ENCODE data around the gene SETD2.
A peak's percentile ranks its signal among the peaks of the same experiment; 100 is the strongest.

SETD2 gene

DNA sequence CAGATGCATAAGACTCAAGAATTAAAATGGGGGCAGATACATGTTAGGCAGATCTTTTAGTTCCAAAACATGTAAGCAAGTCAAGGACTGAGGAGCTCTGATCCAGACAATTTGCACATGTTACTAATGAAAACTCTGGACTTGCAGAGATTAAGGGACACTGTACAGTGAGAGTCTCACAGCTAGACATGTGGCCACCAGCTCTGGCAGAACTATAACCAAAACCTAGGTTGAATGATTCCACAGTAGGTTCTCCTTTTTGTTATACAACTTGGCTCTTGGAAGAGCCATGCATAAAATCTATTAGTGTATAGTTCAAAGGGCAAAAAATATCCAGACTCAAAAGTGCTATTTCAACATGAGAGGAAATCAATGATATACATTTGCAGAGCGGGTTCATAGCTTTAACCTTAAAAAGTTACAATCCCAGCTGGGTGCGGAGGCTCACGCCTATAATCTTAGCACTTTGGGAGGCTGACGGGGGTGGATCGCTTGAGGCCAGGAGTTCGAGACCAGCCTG lies 61.8 kb downstream of the SETD2 start:
- no peak for TF ChIP-seq TCF12 (IDR thresholded peaks at IDR 0.05; ENCODE audit: low read depth)
- no peak for TF ChIP-seq RAD21 (IDR thresholded peaks at IDR 0.05; ENCODE audit: low read depth)
- TF ChIP-seq, protein P1, sequence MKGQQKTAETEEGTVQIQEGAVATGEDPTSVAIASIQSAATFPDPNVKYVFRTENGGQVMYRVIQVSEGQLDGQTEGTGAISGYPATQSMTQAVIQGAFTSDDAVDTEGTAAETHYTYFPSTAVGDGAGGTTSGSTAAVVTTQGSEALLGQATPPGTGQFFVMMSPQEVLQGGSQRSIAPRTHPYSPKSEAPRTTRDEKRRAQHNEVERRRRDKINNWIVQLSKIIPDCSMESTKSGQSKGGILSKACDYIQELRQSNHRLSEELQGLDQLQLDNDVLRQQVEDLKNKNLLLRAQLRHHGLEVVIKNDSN (IDR thresholded peaks at IDR 0.05), result no peak
- TF ChIP-seq TAF1 (IDR thresholded peaks at IDR 0.05; ENCODE audit: low read depth), result no peak
- TF ChIP-seq, protein P2, sequence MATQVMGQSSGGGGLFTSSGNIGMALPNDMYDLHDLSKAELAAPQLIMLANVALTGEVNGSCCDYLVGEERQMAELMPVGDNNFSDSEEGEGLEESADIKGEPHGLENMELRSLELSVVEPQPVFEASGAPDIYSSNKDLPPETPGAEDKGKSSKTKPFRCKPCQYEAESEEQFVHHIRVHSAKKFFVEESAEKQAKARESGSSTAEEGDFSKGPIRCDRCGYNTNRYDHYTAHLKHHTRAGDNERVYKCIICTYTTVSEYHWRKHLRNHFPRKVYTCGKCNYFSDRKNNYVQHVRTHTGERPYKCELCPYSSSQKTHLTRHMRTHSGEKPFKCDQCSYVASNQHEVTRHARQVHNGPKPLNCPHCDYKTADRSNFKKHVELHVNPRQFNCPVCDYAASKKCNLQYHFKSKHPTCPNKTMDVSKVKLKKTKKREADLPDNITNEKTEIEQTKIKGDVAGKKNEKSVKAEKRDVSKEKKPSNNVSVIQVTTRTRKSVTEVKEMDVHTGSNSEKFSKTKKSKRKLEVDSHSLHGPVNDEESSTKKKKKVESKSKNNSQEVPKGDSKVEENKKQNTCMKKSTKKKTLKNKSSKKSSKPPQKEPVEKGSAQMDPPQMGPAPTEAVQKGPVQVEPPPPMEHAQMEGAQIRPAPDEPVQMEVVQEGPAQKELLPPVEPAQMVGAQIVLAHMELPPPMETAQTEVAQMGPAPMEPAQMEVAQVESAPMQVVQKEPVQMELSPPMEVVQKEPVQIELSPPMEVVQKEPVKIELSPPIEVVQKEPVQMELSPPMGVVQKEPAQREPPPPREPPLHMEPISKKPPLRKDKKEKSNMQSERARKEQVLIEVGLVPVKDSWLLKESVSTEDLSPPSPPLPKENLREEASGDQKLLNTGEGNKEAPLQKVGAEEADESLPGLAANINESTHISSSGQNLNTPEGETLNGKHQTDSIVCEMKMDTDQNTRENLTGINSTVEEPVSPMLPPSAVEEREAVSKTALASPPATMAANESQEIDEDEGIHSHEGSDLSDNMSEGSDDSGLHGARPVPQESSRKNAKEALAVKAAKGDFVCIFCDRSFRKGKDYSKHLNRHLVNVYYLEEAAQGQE (IDR thresholded peaks at IDR 0.05; ENCODE audit: low read depth), result no peak
- no peak for TF ChIP-seq CREB1 (IDR thresholded peaks at IDR 0.05; ENCODE audit: low read depth)
- TF ChIP-seq FOXM1 (IDR thresholded peaks at IDR 0.05; ENCODE audit: borderline replicate concordance, low read depth), result no peak
- no peak for TF ChIP-seq YY1 (IDR thresholded peaks at IDR 0.05; ENCODE audit: low read depth)
- TF ChIP-seq CEBPB (IDR thresholded peaks at IDR 0.05), result no peak
- no peak for TF ChIP-seq EGR1 (IDR thresholded peaks at IDR 0.05)
- no peak for TF ChIP-seq TEAD4 (IDR thresholded peaks at IDR 0.05)
- TF ChIP-seq, protein P3, sequence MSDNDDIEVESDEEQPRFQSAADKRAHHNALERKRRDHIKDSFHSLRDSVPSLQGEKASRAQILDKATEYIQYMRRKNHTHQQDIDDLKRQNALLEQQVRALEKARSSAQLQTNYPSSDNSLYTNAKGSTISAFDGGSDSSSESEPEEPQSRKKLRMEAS (IDR thresholded peaks at IDR 0.05), result no peak
- TF ChIP-seq NFIC (IDR thresholded peaks at IDR 0.05), result no peak
- no peak for TF ChIP-seq ZBTB7A (IDR thresholded peaks at IDR 0.05; ENCODE audit: low read depth)
- no peak for TF ChIP-seq EP300 (IDR thresholded peaks at IDR 0.05; ENCODE audit: borderline replicate concordance)

DNA sequence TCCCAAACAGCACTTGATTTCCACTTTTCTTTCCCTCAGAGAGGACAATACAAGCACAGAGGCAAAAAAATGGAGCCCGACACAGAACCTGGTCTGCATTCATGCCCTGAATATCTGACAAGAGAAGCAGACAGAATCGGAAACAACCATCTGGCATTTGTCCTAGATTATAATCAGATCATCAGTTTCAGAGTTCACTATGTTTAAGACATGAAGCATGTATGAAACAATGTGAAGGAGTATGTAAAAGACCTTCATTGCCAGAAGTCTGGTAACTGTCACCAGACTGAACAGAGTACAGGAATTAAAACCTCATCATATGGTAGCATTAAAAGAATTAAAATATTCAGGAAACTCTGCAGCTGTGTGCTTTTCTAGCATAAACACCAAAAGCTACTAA lies 65.0 kb downstream of the SETD2 start:
- TF ChIP-seq EGR1 (IDR thresholded peaks at IDR 0.05), result no peak
- TF ChIP-seq, protein P1 (IDR thresholded peaks at IDR 0.05), result no peak
- TF ChIP-seq TAF1 (IDR thresholded peaks at IDR 0.05; ENCODE audit: low read depth), result no peak
- no peak for TF ChIP-seq TCF12 (IDR thresholded peaks at IDR 0.05; ENCODE audit: low read depth)
- TF ChIP-seq ZBTB7A (IDR thresholded peaks at IDR 0.05; ENCODE audit: low read depth), result no peak
- TF ChIP-seq FOXM1 (IDR thresholded peaks at IDR 0.05; ENCODE audit: borderline replicate concordance, low read depth), result no peak
- no peak for TF ChIP-seq NFIC (IDR thresholded peaks at IDR 0.05)
- TF ChIP-seq YY1 (IDR thresholded peaks at IDR 0.05; ENCODE audit: low read depth), result no peak
- TF ChIP-seq RAD21 (IDR thresholded peaks at IDR 0.05; ENCODE audit: low read depth), result no peak
- no peak for TF ChIP-seq CEBPB (IDR thresholded peaks at IDR 0.05)
- no peak for TF ChIP-seq CREB1 (IDR thresholded peaks at IDR 0.05; ENCODE audit: low read depth)
- TF ChIP-seq, protein P2 (IDR thresholded peaks at IDR 0.05; ENCODE audit: low read depth), result no peak
- no peak for TF ChIP-seq EP300 (IDR thresholded peaks at IDR 0.05; ENCODE audit: borderline replicate concordance)
- no peak for TF ChIP-seq TEAD4 (IDR thresholded peaks at IDR 0.05)
- TF ChIP-seq, protein P3 (IDR thresholded peaks at IDR 0.05), result no peak

DNA sequence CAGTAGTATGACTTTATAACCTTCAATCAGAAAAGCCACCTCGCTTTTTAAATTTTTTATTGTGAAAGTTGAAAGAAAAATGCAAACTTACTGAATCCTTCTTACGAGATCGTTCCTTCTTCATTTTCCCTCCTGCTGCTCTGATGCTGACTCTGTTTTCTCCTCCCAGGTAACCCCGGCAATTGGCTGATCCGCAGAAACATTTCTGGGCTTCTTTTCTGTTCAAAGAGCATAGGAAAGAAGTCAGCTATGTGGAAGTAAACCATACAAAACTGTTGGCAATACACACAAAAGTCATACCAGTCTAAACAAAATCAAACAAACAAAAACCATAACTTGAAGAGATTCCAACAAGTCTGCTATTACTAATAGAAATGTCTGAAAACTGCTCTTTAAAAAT lies 66.0 kb downstream of the SETD2 start:
- TF ChIP-seq EP300 (IDR thresholded peaks at IDR 0.05; ENCODE audit: borderline replicate concordance), result no peak
- no peak for TF ChIP-seq TEAD4 (IDR thresholded peaks at IDR 0.05)
- no peak for TF ChIP-seq TAF1 (IDR thresholded peaks at IDR 0.05; ENCODE audit: low read depth)
- TF ChIP-seq YY1 (IDR thresholded peaks at IDR 0.05; ENCODE audit: low read depth), result no peak
- no peak for TF ChIP-seq NFIC (IDR thresholded peaks at IDR 0.05)
- no peak for TF ChIP-seq EGR1 (IDR thresholded peaks at IDR 0.05)
- TF ChIP-seq FOXM1 (IDR thresholded peaks at IDR 0.05; ENCODE audit: borderline replicate concordance, low read depth), result no peak
- no peak for TF ChIP-seq TCF12 (IDR thresholded peaks at IDR 0.05; ENCODE audit: low read depth)
- TF ChIP-seq, protein P3 (IDR thresholded peaks at IDR 0.05), result no peak
- TF ChIP-seq CEBPB (IDR thresholded peaks at IDR 0.05), result no peak
- no peak for TF ChIP-seq CREB1 (IDR thresholded peaks at IDR 0.05; ENCODE audit: low read depth)
- TF ChIP-seq, protein P1 (IDR thresholded peaks at IDR 0.05), result no peak

DNA sequence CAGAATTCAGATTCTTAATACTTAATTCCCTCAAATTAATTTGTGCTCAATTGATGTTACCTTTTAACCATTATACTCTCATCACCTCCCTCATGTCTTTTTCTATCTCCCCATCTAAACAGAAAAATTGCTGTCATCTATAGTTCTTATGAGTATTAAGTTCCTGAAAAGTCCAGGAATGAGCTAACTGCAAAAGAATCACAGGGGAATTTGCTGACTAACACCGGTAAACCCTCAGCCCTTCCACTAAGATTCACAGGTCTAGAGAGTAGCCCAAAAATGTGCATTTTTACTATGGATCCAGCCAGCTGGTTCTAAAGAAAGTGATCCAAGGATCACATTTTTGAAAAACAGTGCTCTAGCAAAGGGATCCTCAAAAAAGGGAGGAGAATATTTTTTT lies 67.0 kb downstream of the SETD2 start:
- TF ChIP-seq CEBPB (IDR thresholded peaks at IDR 0.05), result no peak
- TF ChIP-seq TEAD4 (IDR thresholded peaks at IDR 0.05), result 0 out of 2 replicates have a peak, but pooled peaks have one; percentile 16

DNA sequence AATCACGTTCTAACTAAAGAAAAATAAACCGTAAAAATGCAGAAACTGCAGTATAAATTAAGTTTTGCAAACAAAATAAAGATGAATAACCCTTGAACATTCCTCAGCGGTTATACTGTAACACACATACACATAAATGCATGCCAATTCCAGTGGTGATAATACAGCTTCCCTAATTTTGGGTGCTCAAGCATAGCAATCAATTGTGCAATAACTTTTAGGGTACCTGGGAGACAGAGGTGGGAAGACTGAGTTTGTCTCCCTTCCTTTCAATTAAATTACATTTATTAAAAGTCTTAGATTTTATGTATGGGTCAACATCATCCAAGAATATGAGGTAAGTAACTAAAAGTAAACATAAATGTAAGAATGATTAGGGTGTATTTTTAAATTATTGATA lies 71.8 kb downstream of the SETD2 start:
- TF ChIP-seq TCF12 (IDR thresholded peaks at IDR 0.05; ENCODE audit: low read depth) (no peak), TAF1 (IDR thresholded peaks at IDR 0.05; ENCODE audit: low read depth) (no peak), EGR1 (IDR thresholded peaks at IDR 0.05) (no peak), NFIC (IDR thresholded peaks at IDR 0.05) (no peak), RAD21 (IDR thresholded peaks at IDR 0.05; ENCODE audit: low read depth) (no peak), ZBTB7A (IDR thresholded peaks at IDR 0.05; ENCODE audit: low read depth) (no peak), CREB1 (IDR thresholded peaks at IDR 0.05; ENCODE audit: low read depth) (no peak), FOXM1 (IDR thresholded peaks at IDR 0.05; ENCODE audit: borderline replicate concordance, low read depth) (no peak), CEBPB (IDR thresholded peaks at IDR 0.05) (no peak), EP300 (IDR thresholded peaks at IDR 0.05; ENCODE audit: borderline replicate concordance) (no peak), TEAD4 (IDR thresholded peaks at IDR 0.05) (no peak)
- TF ChIP-seq, protein P3 (IDR thresholded peaks at IDR 0.05), result no peak
- TF ChIP-seq, protein P2 (IDR thresholded peaks at IDR 0.05; ENCODE audit: low read depth), result no peak
